ENCODE data around the gene RALB. TPM values are rescaled to one million over a fixed set of nuclear protein-coding genes. Genes with fewer than 3 reads are reported as not detected.

RALB gene
- total RNA-seq, 2 experiments from 2014 or later: 39.4 to 45.4 TPM

- Mint-ChIP-seq H3K9me3 (ENCODE audit: insufficient read depth) (no peaks in the 10 kb centered on the region), H3K27ac (peak overlapping the region; percentile 68), H3K27me3 (ENCODE audit: low read depth) (no peaks in the 10 kb centered on the region), H3K36me3 (ENCODE audit: low read depth) (peaks cover 2% of the 10 kb centered on the region), H3K4me1 (ENCODE audit: low read depth) (peaks cover 54% of the 10 kb centered on the region), H3K4me3 (peak overlapping the region; percentile 68)
- ATAC-seq (peak; percentile 16), DNase-seq (no peak)
- POLR2A ChIA-PET: interaction anchor here (0.6 to 1.5 kb wide), 7 partner anchors 62 to 139 kb away, joined by 3 to 8 read pairs (median 4); partner anchors contain the start of gene RALB
- CTCF ChIA-PET: interaction anchor here (0.6 to 4.8 kb wide), 53 partner anchors 9 to 672 kb away, joined by 3 to 96 read pairs (median 5); partner anchors contain the start of genes EPB41L5, RALB, TMEM177 and TMEM185B
Measured at GRCh38 chr2:120313695-120314615, 61.3 kb downstream of the RALB start.

- Mint-ChIP-seq H3K4me3 (peak overlapping the region; percentile 45), H3K27me3 (ENCODE audit: low read depth) (no peaks in the 10 kb centered on the region), H3K27ac (peak overlapping the region; percentile 63), H3K9me3 (ENCODE audit: insufficient read depth) (no peaks in the 10 kb centered on the region), H3K36me3 (ENCODE audit: low read depth) (peaks cover 2% of the 10 kb centered on the region), H3K4me1 (ENCODE audit: low read depth) (peaks cover 54% of the 10 kb centered on the region)
- DNase-seq (peak; percentile 68), ATAC-seq (peak; percentile 67)
- ChIA-PET CTCF (interaction anchor here (0.9 to 4.8 kb wide), 12 partner anchors 10 to 366 kb away, joined by 3 to 96 read pairs (median 4); partner anchors contain the start of gene RALB), POLR2A (interaction anchor here (0.7 to 1.5 kb wide), 3 partner anchors 10 to 82 kb away, joined by 3 to 4 read pairs (median 3); partner anchors contain the start of gene RALB)
Measured at GRCh38 chr2:120314690-120315366, 62.2 kb downstream of the RALB start.

DNA sequence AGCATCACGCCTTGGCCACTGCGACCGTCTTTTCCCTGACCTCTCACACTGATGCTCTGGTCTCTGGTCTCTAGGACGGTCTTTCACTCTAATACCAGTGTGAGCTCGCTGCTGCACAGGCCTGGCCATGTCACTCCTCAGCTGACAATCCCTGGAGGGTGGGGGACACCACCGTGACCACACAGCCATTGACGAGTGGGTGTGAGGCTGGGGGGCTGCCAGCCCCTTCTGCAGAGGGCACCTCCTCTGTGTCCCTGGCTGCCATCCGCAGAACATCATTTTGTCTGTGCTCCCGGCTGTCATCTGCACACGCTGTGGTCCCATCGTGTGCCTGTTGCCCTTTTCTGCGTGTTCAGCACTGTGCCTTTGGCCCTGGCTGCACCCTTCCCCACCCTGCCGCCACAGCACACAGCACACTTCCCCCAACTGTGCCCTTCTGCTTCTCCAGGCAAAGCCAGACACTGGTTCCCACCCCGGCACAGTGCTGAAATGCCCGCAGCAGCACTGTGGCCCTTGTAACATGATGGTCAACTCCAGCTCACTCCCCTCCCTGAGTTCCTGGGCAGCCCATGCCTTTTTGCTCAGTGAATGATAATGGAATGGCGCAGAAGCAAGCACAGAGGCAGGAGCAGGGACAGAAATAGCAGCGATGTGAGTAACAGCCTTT lies 62.8 kb downstream of the RALB start:
- ATAC-seq (no peak), DNase-seq (no peak)
- no peaks in the 10 kb centered on the region for H3K9me3 Mint-ChIP-seq (ENCODE audit: insufficient read depth)
- POLR2A ChIA-PET: interaction anchor here (0.7 to 1.5 kb wide), 2 partner anchors 9 to 63 kb away, joined by 3 to 4 read pairs; partner anchors contain the start of gene RALB
- H3K4me3 Mint-ChIP-seq: no peak overlapping the region
- no peaks in the 10 kb centered on the region for H3K27me3 Mint-ChIP-seq (ENCODE audit: low read depth)
- peaks cover 49% of the 10 kb centered on the region for H3K4me1 Mint-ChIP-seq (ENCODE audit: low read depth)
- CTCF ChIA-PET: interaction anchor here (1.1 to 4.8 kb wide), 7 partner anchors 10 to 206 kb away, joined by 3 to 96 read pairs (median 15); partner anchors contain the start of gene RALB
- H3K36me3 Mint-ChIP-seq (ENCODE audit: low read depth): peaks cover 2% of the 10 kb centered on the region
- peak overlapping the region; percentile 63 for H3K27ac Mint-ChIP-seq

DNA sequence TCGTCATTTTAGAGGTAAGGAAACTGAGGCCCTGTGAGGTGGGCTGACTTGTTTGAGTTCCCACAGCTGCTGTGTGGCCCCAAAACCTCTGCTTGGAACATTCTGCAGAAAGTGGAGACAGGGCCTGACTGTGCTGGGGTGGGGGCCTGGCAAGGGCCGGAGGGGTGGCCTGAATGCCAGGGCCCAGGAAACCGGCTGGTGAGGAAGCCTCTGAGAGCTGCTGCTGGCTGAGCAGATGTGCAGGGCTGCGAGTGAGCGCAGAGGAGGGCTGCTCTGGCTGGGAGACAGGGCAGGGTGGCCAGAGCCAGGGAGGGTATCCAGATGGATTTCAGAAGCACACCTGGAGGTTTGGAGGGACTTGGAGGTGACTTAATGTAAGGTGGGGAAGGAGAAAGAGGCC lies 63.4 kb downstream of the RALB start:
- peaks cover 43% of the 10 kb centered on the region for H3K4me1 Mint-ChIP-seq (ENCODE audit: low read depth)
- peaks cover 2% of the 10 kb centered on the region for H3K36me3 Mint-ChIP-seq (ENCODE audit: low read depth)
- POLR2A ChIA-PET: no interaction called here
- H3K4me3 Mint-ChIP-seq: no peak overlapping the region
- CTCF ChIA-PET: interaction anchor here (0.9 kb wide), 1 partner anchor 141 kb away, joined by 4 read pairs; no protein-coding TSS in a partner anchor
- ATAC-seq (no peak), DNase-seq (no peak)
- H3K27me3 Mint-ChIP-seq (ENCODE audit: low read depth): no peaks in the 10 kb centered on the region
- no peaks in the 10 kb centered on the region for H3K9me3 Mint-ChIP-seq (ENCODE audit: insufficient read depth)
- H3K27ac Mint-ChIP-seq: peak overlapping the region; percentile 54

DNA sequence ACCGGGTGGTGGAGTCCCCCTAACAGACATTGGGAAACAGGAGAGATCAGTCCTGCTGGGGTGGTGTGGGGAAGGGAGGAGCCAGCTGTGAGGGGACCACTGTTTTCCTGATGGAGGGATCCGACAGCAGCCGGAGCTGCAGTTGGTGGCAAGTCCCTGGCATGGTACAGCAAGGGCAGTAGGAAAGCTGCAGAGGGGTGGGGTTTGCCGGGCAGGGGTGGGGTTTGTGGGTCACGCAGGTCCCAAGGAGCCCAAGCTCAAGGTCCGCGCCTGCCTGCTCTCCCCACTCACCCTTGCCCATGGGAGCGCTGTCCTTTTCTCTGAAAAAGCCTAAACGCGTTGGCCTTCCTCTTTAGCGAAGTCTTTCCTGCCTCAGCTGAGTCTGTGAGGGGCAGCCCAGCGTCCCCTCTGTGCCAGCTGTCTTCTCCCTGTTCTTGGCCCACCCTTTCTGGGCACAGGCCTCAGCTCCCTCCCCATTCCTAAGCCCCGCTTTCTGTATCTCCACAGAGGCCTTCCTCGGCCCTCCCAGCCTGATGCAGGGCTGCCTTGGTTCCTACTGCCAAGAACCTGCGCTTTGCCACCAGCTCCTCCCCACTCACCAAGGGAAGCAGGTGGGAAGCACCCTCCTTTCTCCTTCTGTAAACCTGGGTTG lies 64.0 kb downstream of the RALB start:
- Mint-ChIP-seq H3K4me1 (ENCODE audit: low read depth) (peaks cover 45% of the 10 kb centered on the region), H3K36me3 (ENCODE audit: low read depth) (peaks cover 2% of the 10 kb centered on the region), H3K9me3 (ENCODE audit: insufficient read depth) (no peaks in the 10 kb centered on the region), H3K4me3 (no peak overlapping the region), H3K27ac (peak overlapping the region; percentile 37), H3K27me3 (ENCODE audit: low read depth) (no peaks in the 10 kb centered on the region)
- ATAC-seq (no peak), DNase-seq (no peak)
- CTCF ChIA-PET: interaction anchor here (0.8 to 0.9 kb wide), 2 partner anchors 89 to 142 kb away, joined by 3 to 4 read pairs; no protein-coding TSS in a partner anchor
- POLR2A ChIA-PET: no interaction called here

DNA sequence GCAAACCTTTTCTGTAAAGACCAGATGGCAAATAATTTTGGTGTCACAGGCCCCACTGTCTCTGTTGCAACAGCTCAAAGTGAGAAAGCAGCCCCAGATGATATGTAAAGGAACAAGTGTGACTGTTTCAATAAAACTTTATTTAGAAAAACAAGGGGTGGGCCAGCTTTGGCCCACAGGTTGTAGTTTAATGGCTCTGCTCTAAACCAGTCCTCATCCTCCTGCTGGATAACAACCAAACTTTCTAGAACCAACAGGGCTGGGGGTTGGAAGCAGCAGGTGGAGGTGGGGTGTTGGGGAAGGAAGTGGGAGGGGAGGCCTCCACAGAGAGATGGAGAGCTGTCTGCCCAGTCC lies 64.5 kb downstream of the RALB start:
- H3K27ac Mint-ChIP-seq: no peak overlapping the region
- CTCF ChIA-PET: interaction anchor here (0.8 kb wide), 1 partner anchor 89 kb away, joined by 3 read pairs; no protein-coding TSS in a partner anchor
- peaks cover 48% of the 10 kb centered on the region for H3K4me1 Mint-ChIP-seq (ENCODE audit: low read depth)
- ATAC-seq: no peak
- peaks cover under 1% of the 10 kb centered on the region for H3K36me3 Mint-ChIP-seq (ENCODE audit: low read depth)
- no peaks in the 10 kb centered on the region for H3K27me3 Mint-ChIP-seq (ENCODE audit: low read depth)
- POLR2A ChIA-PET: no interaction called here
- H3K4me3 Mint-ChIP-seq: no peak overlapping the region
- DNase-seq: no peak
- H3K9me3 Mint-ChIP-seq (ENCODE audit: insufficient read depth): no peaks in the 10 kb centered on the region

GRCh38 chr2:120317916-120318315 lies 65.3 kb downstream of the RALB start:
- ATAC-seq (no peak), DNase-seq (no peak)
- no peak overlapping the region for H3K4me3 Mint-ChIP-seq
- POLR2A ChIA-PET: no interaction called here
- no peaks in the 10 kb centered on the region for H3K36me3 Mint-ChIP-seq (ENCODE audit: low read depth)
- CTCF ChIA-PET: no interaction called here
- no peaks in the 10 kb centered on the region for H3K27me3 Mint-ChIP-seq (ENCODE audit: low read depth)
- H3K27ac Mint-ChIP-seq: no peak overlapping the region
- peaks cover 41% of the 10 kb centered on the region for H3K4me1 Mint-ChIP-seq (ENCODE audit: low read depth)
- H3K9me3 Mint-ChIP-seq (ENCODE audit: insufficient read depth): no peaks in the 10 kb centered on the region

DNA sequence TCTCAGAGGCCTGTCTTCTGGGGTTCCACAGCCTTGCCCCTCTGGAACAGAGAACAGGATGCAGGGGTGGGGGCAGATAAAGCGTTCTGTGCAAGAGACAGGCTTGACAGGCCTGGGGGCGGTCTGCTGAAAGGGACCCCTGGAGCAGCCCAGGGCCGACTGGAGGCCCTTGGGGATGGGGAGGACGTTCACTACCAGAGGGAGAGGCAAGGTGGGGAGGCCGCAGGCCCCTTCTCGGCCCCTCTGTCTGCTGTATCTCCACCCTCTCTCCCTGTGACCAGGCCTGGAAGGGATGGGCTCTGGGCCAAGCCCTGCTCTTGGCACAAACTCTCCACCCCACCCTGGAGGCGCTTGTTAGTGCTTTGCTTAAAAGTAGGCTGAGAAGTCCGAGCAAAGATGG lies 66.0 kb downstream of the RALB start:
- Mint-ChIP-seq H3K36me3 (ENCODE audit: low read depth) (no peaks in the 10 kb centered on the region), H3K4me3 (no peak overlapping the region), H3K9me3 (ENCODE audit: insufficient read depth) (no peaks in the 10 kb centered on the region), H3K4me1 (ENCODE audit: low read depth) (peaks cover 34% of the 10 kb centered on the region), H3K27me3 (ENCODE audit: low read depth) (no peaks in the 10 kb centered on the region), H3K27ac (no peak overlapping the region)
- ChIA-PET CTCF (no interaction called here), POLR2A (no interaction called here)
- DNase-seq: no peak
- ATAC-seq: no peak

GRCh38 chr2:120319123-120319522 lies 66.5 kb downstream of the RALB start:
- Mint-ChIP-seq H3K9me3 (ENCODE audit: insufficient read depth) (no peaks in the 10 kb centered on the region), H3K36me3 (ENCODE audit: low read depth) (no peaks in the 10 kb centered on the region), H3K4me1 (ENCODE audit: low read depth) (peaks cover 29% of the 10 kb centered on the region), H3K4me3 (no peak overlapping the region), H3K27ac (no peak overlapping the region), H3K27me3 (ENCODE audit: low read depth) (no peaks in the 10 kb centered on the region)
- ATAC-seq: no peak
- ChIA-PET POLR2A (no interaction called here), CTCF (no interaction called here)
- no peak for DNase-seq

DNA sequence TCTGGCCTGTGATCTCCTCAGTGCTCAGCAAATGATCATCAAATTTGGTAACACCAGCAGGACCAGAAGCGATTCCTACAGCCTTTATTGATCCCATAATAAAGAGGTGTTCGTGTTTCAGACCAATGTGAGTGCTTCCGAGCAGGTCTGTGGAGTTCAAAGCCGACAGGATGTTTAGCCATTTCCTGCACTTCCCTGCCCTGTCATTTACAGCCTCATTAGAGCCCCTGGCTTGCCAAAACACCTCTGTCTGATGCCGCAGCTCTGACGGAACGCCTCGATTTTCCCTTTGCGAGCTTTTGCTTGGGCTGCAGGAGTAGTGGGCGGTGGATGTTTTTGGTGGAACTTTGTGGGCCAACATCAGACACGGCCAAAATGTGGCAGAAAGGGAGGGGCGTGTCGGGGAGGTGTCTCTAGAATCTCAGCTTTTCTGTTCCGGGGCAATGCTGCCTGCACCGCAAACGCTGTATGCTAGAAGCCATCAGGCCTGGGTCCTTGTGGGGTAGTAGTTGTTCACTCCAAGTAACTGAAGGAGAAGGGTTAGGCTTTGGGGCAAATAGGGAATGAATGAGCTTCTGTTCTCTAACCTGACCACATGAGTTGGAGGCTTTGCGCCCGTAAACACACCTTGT lies 67.2 kb downstream of the RALB start:
- Mint-ChIP-seq H3K36me3 (ENCODE audit: low read depth) (no peaks in the 10 kb centered on the region), H3K27me3 (ENCODE audit: low read depth) (no peaks in the 10 kb centered on the region), H3K9me3 (ENCODE audit: insufficient read depth) (no peaks in the 10 kb centered on the region), H3K27ac (no peak overlapping the region), H3K4me1 (ENCODE audit: low read depth) (peaks cover 22% of the 10 kb centered on the region), H3K4me3 (no peak overlapping the region)
- ATAC-seq (no peak), DNase-seq (no peak)
- ChIA-PET POLR2A (interaction anchor here (0.7 kb wide), 1 partner anchor 362 kb away, joined by 3 read pairs; no protein-coding TSS in a partner anchor), CTCF (no interaction called here)
